Neutrophil (primary cell): ENCODE measurements around the gene TAPBP.
"Not testable (repeated sequence)": the region's sequence is repeated elsewhere in the genome, so short reads cannot be mapped to it uniquely, and the experiment has no call there.

Source experiments
- H3K27ac ChIP-seq: fragments of 200-600 bp; sonication (generic); 2 replicates; pipeline ENCODE4 v1.5.1; 2016; ENCODE audit warnings: mild to moderate bottlenecking, moderate library complexity
- H3K27me3 ChIP-seq: fragments of 200-600 bp; sonication (generic); 2 replicates; pipeline ENCODE4 v1.6.0; 2016; ENCODE audit warnings: mild to moderate bottlenecking
- H3K36me3 ChIP-seq: fragments of 200-600 bp; sonication (generic); 2 replicates; pipeline ENCODE4 v1.5.1; 2017
- H3K4me1 ChIP-seq, 2 experiments: fragments of 200-600 bp in 1 of 2; sonication (generic) in 1 of 2; 1 replicate in 1 of 2; 2 replicates in 1 of 2; pipeline versions ENCODE4 v1.5.1 to v1.6.1; 2013 to 2016; ENCODE audit warnings: low read depth in 1 of 2, low read length in 1 of 2, mild to moderate bottlenecking in 1 of 2, moderate library complexity in 1 of 2; ENCODE audit not compliant: control insufficient read depth in 1 of 2, insufficient read depth in 1 of 2
- H3K4me3 ChIP-seq, 2 experiments: fragments of 200-600 bp in 1 of 2; sonication (generic) in 1 of 2; 1 replicate in 1 of 2; 2 replicates in 1 of 2; pipeline ENCODE4 v1.5.1; 2013 to 2016; ENCODE audit warnings: low read depth in 1 of 2, low read length in 1 of 2, mild to moderate bottlenecking in 1 of 2, moderate library complexity in 1 of 2
- H3K9me3 ChIP-seq: fragments of 200-600 bp; sonication (generic); 2 replicates; pipeline ENCODE4 v1.5.1; 2016
- TF ChIP-seq, protein P1 (sequence below): fragments of 200-600 bp; sonication (generic); IDR thresholded peaks from 2 replicates; pipeline ENCODE4 v1.5.1; 2016; ENCODE audit warnings: antibody characterized with exemption

The TAPBP gene

DNA sequence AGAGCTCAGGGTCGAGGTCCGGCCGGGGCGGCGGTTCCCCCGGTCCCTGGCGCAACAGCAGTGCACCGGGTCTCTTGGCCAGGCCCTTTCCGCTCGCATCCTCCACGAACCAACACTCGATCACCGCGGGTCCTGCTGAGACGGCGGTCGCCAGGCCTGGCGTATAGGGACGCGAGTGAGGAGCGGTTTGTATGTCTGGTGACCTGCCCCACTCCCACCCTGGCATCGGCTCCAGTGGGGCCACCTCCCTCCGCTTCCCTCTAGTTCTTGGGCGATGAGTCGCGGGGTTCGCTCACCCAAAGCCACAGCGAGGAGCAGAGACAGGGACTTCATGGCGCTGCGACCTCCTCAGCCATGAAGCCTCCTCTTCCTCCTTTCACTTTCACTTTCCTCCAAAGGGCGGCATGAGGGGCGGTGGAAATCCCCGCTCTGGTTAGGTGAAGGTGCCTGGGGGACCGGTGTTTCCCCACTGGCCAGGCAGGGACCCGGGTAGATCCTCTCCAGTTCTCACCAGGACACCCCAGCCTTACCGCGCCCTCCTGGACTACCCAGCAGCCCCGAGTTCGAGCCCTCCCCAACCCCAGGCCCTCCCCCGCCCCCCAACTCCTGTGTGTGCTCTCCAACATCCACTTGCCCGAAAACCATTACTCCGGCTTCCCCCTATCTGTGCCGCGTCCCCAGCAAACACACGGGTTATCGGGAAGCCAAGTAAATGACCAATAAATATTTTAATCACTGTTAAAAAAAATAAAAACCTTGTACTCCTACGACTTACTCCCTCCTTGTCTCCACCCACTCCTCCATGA, at the start of gene TAPBP:
TAPBP (minus strand) TSS at position 370 of the 806 bp plus-strand sequence; CDS start at position 333, 37 bp downstream.
- Histone ChIP-seq H3K27me3 (no peaks in the 10 kb centered on the region), H3K9me3 (no peaks in the 10 kb centered on the region), H3K36me3 (peaks cover 32% of the 10 kb centered on the region), H3K4me3 (peak within 1 kb of the TSS; percentile 91 to 92), H3K4me1 (peaks cover 60 to 69% of the 10 kb centered on the region in 2 experiments), H3K27ac (peak within 1 kb of the TSS; percentile 100)
- TF ChIP-seq, protein P1, sequence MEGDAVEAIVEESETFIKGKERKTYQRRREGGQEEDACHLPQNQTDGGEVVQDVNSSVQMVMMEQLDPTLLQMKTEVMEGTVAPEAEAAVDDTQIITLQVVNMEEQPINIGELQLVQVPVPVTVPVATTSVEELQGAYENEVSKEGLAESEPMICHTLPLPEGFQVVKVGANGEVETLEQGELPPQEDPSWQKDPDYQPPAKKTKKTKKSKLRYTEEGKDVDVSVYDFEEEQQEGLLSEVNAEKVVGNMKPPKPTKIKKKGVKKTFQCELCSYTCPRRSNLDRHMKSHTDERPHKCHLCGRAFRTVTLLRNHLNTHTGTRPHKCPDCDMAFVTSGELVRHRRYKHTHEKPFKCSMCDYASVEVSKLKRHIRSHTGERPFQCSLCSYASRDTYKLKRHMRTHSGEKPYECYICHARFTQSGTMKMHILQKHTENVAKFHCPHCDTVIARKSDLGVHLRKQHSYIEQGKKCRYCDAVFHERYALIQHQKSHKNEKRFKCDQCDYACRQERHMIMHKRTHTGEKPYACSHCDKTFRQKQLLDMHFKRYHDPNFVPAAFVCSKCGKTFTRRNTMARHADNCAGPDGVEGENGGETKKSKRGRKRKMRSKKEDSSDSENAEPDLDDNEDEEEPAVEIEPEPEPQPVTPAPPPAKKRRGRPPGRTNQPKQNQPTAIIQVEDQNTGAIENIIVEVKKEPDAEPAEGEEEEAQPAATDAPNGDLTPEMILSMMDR: no peak

GRCh38 chr6:33363486-33363885, 49.6 kb upstream of the TAPBP start:
- H3K4me3 ChIP-seq, H3K36me3 ChIP-seq, H3K27ac ChIP-seq, H3K27me3 ChIP-seq, H3K9me3 ChIP-seq, H3K4me1 ChIP-seq: not testable (repeated sequence)

- Histone ChIP-seq H3K4me1 (no peaks in the 10 kb centered on the region), H3K36me3 (no peaks in the 10 kb centered on the region), H3K27me3 (no peaks in the 10 kb centered on the region), H3K27ac (no peak overlapping the region), H3K9me3 (no peaks in the 10 kb centered on the region), H3K4me3 (no peak overlapping the region)
- TF ChIP-seq, protein P1: no peak
These were observed 45.5 kb upstream of the TAPBP start for GRCh38 chr6:33359331-33359730.

DNA sequence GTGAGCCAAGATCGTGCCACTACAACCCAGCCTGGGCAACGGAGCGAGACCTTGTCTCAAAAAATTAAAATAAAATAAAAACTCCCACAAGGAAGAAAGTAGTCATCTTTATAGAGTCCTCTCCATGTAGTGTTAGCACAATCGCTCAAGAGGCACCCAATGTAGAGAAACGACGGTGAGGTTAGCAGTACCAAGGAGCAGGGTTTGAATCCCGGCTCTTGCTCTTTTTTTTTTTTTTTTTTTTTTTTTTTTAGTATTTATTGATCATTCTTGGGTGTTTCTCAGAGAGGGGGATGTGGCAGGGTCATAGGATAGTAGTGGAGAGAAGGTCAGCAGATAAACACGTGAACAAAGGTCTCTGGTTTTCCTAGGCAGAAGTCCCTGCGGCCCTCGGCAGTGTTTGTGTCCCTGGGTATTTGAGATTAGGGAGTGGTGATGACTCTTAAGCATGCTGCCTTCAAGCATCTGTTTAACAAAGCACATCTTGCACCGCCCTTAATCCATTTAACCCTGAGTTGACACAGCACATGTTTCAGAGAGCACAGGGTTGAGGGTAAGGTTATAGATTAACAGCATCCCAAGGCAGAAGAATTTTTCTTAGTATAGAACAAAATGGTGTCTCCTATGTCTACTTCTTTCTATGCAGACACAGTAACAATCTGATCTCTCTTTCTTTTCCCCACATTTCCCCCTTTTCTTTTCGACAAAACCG, 43.4 kb upstream of the TAPBP start:
- H3K9me3 ChIP-seq, H3K36me3 ChIP-seq, H3K27me3 ChIP-seq, H3K4me1 ChIP-seq, H3K27ac ChIP-seq, H3K4me3 ChIP-seq: not testable (repeated sequence)

GRCh38 chr6:33356295-33356694, 42.4 kb upstream of the TAPBP start:
- TF ChIP-seq, protein P1: no peak

DNA sequence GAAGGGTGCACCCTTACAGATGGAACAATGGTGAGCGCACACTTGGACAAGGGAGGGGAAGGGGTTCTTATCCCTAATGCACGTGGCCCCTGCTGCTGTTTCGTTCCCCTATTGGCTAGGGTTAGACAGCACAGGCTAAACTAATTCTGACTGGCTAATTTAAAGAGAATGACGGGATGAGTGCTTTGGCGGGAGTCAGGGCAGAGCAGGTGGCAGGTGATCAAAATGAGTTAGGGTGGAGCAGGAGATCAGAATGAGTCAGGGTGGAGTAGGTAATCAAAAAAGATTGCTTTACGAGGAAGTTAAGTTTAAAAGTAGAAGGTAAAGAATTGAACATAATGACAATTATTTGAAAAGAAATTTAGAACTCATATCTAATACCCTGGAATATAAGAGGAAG, 42.0 kb upstream of the TAPBP start:
- not testable (repeated sequence) for H3K9me3 ChIP-seq, H3K4me3 ChIP-seq, H3K36me3 ChIP-seq, H3K27me3 ChIP-seq, H3K4me1 ChIP-seq, H3K27ac ChIP-seq

More at GRCh38 chr6:33356295-33356694, 42.4 kb upstream of the TAPBP start:
- no peak overlapping the region for H3K27ac ChIP-seq
- no peaks in the 10 kb centered on the region for H3K4me1 ChIP-seq
- no peaks in the 10 kb centered on the region for H3K27me3 ChIP-seq
- no peaks in the 10 kb centered on the region for H3K36me3 ChIP-seq
- H3K9me3 ChIP-seq: no peaks in the 10 kb centered on the region
- no peak overlapping the region for H3K4me3 ChIP-seq

- Histone ChIP-seq H3K4me1 (peaks cover 8 to 10% of the 10 kb centered on the region in 2 experiments), H3K27ac (no peak overlapping the region), H3K27me3 (no peaks in the 10 kb centered on the region), H3K9me3 (no peaks in the 10 kb centered on the region), H3K36me3 (no peaks in the 10 kb centered on the region), H3K4me3 (no peak overlapping the region)
- TF ChIP-seq, protein P1: no peak
These were observed 33.9 kb upstream of the TAPBP start for GRCh38 chr6:33347816-33348215.

DNA sequence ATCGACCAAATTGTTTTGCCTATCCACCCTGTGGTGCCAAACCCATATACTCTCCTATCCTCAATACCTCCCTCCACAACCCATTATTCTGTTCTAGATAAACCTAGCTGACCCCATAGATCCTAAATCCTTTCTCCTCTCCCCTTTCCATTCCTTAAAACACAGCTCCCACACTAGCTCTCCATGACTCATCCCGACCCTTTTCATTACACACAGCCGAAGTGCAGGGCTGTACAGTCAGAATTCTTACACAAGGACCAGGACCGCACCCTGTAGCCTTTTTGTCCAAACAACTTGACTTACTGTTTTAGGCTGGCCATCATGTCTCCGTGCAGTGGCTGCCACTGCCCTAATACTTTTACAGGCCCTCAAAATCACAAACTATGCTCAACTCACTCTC, 33.1 kb upstream of the TAPBP start:
- not testable (repeated sequence) for H3K4me1 ChIP-seq, H3K27me3 ChIP-seq, H3K9me3 ChIP-seq, H3K27ac ChIP-seq, H3K36me3 ChIP-seq, H3K4me3 ChIP-seq
